OCI-LY3 (cell line): ENCODE data around the gene FBXW4.

Source experiments
- EZH2phosphoT487 ChIP-seq: fragments of 200-600 bp; shearing (Covaris generic); IDR thresholded peaks from 2 replicates; pipeline ENCODE4 v1.6.1; 2018; ENCODE audit warnings: antibody characterized with exemption, mixed run types, low read depth
- TF ChIP-seq, protein P1 (sequence below): fragments of 200-600, 300-600 bp; sonication (generic); IDR thresholded peaks from 2 replicates; pipeline ENCODE4 v1.5.1; 2014; ENCODE audit warnings: antibody characterized with exemption, low read length, low read depth

DNA sequence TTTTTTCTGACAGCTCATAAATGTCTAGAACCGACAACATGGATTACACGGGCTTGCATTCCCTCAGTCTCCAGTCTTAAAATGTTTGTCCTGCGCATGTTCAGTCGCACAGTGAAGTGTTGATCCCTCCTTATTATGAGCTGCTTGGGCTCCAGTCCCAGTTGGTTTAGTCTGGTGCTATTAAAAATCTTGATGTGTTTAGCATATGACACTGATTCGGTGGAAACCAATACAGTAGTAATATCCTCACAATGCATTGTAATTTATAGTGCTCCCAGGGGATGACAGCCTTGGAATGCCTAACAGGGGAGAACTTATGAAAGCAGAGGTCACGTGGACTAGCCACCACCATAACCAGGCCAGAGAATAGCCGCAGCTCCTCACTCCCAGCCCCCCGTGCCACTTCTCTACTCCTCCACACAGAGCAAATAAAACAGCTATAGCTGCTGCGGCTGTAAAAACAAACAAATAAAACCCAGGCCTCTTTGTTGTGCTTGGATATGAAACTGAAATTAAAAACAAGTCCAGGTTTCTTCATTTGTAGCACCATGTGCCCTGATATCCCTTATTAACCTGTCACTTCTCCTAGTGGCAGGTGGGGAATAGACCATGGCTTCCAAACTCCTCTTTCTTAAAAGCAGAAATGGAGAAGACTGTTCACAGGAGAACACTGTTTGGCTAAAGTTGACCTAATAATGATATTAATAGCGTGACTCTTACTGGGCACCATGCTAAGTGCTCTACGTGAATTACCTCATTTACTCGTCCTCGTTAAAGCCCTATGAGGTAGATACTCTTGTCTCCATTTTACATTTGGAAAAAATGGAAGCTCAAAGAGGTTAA lies 99.2 kb downstream of the FBXW4 start:
- TF ChIP-seq, protein P1, sequence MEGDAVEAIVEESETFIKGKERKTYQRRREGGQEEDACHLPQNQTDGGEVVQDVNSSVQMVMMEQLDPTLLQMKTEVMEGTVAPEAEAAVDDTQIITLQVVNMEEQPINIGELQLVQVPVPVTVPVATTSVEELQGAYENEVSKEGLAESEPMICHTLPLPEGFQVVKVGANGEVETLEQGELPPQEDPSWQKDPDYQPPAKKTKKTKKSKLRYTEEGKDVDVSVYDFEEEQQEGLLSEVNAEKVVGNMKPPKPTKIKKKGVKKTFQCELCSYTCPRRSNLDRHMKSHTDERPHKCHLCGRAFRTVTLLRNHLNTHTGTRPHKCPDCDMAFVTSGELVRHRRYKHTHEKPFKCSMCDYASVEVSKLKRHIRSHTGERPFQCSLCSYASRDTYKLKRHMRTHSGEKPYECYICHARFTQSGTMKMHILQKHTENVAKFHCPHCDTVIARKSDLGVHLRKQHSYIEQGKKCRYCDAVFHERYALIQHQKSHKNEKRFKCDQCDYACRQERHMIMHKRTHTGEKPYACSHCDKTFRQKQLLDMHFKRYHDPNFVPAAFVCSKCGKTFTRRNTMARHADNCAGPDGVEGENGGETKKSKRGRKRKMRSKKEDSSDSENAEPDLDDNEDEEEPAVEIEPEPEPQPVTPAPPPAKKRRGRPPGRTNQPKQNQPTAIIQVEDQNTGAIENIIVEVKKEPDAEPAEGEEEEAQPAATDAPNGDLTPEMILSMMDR, result no peak
- no peak for TF ChIP-seq EZH2phosphoT487
